ENCODE results near the gene FOXJ3.
A peak's percentile ranks its signal among the peaks of the same experiment; 100 is the strongest.
"Not testable (repeated sequence)": the region's sequence is repeated elsewhere in the genome, so short reads cannot be mapped to it uniquely, and the experiment has no call there.

FOXJ3 gene

DNA sequence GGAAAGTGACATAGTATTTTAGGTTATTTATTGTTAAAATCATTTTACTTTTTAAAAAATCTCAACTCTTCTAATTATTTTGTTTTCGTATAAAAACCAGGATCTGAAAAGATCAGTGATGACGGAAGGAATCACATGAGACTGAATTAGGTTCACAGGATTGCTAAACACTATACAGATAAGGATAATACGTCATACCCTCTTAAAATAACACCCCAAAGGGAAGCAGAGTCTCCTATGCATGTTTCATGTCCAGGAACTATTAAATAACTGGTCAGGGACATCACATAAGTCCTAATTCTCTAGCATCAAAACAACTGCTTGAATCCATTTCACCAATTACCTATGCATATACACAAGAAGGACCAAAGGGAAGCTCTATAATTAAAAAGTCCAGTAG lies 84.9 kb downstream of the FOXJ3 start:
- DNase-seq: no peak

DNA sequence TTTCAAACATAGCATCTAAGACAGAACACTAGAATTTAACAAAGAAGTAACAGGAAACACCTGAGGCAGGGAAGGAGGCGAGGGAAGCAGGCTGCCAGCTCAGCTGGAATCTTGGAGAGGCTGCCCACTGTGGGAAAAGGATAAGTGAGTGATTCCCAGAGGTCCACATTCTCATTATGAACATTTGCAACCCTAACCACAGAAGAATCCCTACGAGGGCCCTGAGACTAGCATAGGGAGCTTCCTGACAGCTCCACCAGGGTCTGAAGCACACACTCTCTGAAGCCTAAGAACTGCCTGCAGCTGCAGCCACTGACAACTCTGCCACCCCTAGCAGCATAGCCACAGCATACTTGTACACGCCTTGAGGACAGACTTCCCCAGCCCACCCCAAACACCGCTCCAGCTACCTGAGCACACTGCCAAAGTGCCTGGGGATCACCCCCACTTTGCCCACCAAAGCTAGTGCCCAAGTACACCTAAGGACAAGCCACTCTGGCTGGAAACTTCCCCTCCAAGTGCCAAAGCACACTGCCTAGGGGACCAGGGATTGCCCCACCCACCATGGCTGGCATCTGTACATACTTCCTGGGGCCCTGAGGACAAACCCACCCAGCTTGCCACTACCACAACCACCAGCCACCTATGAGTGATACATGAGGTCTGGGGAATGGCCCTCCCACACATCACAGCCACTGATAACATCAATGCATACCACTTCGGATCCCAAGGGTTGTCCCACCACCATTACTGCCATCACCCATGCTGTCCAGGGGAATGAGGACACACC lies 93.9 kb downstream of the FOXJ3 start:
- DNase-seq: no peak

GRCh38 chr1:42239555-42239954 lies 95.5 kb downstream of the FOXJ3 start:
- DNase-seq: no peak

DNA sequence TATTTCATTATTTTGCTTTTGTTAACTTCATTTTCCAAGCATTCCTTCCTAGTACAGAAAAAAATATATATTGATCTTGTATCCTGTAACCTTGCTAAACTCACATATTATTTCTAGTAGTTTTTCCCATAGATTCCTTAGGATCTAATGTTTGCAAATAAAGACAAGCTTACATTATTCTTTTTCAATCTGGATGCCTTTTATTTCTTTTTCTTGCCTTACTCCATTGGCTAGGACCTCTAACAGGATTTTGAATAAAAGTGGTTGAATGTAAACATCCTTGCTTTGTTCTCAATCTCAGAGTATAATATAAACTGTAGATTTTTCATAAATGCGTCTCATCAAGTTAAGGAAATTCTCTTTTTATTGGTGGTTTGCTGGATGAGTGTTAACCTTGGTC lies 96.0 kb downstream of the FOXJ3 start:
- DNase-seq: no peak

DNA sequence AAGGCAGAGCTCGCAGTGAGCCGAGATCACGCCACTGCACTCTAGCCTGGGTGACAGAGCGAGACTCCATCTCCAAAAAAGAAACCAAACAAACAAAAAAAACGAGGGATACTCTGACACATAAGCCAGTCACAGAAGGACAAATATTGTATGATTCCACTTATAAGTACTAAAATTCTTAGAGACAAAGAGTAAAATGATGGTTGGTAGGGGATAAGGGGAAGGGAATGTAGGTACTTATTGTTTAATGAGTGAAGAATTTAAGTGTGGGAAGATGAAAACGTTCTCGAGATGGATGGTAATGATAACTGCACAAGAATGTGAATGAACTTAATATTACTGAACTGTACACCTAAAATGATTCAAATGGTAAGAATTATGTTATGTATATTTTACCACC lies 103.8 kb downstream of the FOXJ3 start:
- no peak for DNase-seq

DNA sequence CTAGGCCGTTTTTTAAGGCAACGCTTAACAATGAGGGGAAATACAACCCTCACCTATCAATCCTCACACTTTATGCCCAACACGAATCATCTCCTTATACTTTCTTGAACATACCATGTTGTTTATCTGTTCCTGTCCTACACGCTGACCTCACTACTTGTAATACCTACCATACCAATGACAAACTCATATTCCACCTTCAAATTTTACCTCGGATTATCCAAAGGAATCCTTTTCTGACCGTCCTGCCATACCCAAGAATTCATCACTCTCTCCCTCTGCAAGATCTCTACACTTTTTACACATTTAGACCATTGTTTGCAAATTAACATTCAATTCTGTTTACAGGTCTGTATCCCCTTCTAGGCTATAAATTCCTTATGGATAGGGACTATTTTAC lies 106.1 kb downstream of the FOXJ3 start:
- no peak for DNase-seq

DNA sequence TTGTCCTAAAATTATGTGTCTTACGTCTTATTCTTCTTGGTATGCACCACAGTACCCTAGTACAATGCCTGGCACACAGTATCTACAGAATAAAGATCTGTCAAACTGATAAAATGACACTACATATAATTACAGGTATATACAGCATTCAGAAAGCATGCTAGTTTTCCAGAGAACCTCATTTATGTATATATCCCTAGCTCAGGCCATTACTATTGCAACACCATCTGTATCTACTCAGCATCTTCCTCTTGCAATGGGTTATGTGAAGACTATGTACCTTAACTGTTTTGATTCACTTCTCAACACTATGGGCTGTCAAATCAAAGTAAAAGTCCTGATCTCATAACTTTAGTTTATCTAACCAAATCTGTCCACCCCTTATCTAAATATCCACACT lies 112.0 kb downstream of the FOXJ3 start:
- DNase-seq: no peak

GRCh38 chr1:42221952-42222606 lies 113.0 kb downstream of the FOXJ3 start:
- no peak for DNase-seq

DNA sequence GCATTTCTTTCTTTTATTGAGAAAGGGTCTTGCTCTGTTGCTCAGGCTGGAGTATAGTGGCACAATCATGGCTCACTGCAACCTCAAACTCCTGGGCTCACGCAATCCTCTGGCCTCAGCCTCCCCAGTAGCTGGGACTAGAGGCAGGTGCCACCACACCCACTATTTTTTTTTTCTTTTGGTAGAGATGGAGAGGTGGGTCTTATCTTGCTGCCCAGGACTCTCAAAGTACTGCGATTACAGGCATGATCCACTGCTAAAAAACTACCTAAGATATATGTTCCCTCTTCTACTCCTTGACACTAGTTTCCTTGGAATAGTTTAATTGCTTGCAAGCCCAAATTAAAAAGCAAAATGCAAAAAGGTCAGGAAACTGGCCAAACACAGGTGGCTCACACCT lies 113.6 kb downstream of the FOXJ3 start:
- no peak for DNase-seq

DNA sequence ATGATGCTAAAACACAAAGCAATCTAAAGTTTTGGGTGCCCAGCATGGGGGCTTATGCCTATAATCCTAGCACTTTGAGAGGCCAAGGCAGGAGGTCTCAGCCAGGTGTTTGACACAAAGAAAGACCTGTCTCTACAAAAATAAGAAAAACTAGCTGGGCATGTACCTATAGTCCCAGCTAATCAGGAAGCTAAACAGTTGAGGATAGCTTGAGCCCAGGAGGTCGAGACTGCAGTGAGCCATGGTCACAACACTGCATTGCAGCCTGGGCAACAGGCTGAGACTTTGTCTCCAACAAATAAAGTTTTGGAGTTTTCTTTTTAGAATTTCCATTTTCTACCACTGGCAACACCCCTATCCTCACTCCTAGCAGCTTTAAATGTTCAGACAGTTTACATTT lies 115.4 kb downstream of the FOXJ3 start:
- no peak for DNase-seq

DNA sequence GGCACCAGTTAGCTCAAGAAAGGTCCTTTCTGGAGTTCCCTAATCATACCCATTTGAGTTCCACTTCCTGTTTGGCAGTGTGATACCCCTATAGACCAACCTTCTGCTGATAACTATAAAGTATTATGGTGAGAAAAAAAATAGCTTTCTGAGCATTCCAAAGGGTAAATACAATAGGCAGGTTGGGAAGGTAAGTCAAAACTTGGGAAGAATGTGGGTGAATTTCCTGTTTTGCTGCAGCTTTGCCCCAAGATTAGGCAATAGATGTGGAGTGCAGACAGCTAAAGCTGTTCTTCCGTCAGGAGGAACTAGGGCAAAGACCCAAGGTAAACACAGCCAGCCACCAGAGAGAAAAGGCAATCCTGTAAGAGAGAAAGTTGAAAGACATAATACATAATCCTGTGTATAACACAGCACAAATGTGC lies 120.6 kb downstream of the FOXJ3 start:
- peak; percentile 19 to 21 for DNase-seq

GRCh38 chr1:42211224-42211623 lies 123.8 kb downstream of the FOXJ3 start:
- no peak for DNase-seq

DNA sequence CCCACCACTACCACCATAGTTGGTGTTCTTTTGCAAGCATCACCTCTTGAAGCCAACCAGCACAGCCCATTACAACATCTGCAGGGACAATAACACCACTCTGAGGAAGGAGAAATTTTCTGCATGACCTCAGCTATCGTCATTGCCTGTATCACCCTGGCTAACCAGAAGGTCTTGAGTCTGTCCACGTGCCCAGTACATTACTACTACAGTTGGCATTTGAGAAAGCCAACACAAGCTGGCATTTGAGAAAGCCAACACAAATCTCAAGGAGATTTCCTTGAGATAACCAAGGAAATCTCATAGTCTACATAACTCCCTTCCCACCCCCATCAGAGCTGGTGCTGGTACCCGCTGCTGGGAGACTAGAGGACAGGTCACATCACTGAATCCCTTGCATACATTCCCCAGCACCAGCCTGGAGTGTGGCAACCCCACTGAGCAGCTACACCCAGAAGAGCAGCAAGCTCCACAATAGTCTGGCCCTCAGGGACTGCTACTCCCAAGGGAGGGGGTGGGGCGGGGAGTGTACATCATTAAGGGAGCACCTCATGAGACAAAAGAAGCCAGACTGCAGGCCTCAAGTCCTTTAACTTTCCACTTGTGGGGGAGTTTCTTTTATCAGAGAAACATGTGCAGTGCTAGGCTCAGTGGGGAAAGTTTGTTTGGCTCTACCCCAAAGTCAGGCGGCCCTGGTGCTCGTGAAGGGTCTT lies 124.5 kb downstream of the FOXJ3 start:
- DNase-seq: no peak

DNA sequence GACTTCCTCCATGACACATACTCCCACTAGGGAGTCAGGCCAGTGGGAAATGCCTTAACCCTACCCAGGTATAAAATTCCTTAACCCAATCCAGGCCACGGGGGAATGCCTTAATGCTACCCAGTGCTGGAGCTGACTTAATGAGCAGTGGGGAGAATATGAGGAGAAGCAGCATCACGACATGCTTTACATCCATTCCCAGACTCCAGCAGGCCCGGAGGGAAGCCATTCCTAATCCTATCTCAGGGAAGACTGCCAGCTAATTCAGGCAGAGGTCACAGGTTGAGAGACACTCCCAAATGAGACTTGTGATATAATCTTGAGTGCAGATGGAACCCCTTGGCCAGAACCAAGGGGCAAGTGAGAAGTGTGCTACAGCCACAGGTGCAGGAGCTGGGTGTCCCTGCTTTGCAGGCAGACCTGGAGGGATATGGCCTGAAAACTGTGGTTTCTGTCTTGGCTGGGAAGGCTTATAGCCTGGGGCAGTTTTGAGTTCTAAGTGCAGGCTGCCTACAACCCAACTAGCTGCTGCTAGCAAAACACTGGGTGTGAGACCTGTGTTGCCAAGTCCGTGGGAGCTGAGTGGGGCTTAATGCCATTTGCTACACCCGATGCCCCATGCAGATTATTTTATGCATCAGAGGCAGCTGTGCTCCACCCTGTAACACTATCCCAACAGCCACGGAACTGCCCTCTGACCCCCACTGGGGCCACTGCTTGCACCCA lies 125.3 kb downstream of the FOXJ3 start:
- DNase-seq: no peak

GRCh38 chr1:42206930-42207329 lies 128.1 kb downstream of the FOXJ3 start:
- not testable (repeated sequence) for DNase-seq

GRCh38 chr1:42206164-42206563 lies 128.9 kb downstream of the FOXJ3 start:
- DNase-seq: no peak

- DNase-seq: no peak
These were observed 133.0 kb downstream of the FOXJ3 start for GRCh38 chr1:42201986-42202385.

- DNase-seq: no peak
These were observed 136.8 kb downstream of the FOXJ3 start for GRCh38 chr1:42198251-42198650.

- no peak for DNase-seq
These were observed 139.2 kb downstream of the FOXJ3 start for GRCh38 chr1:42195841-42196240.

GRCh38 chr1:42192106-42192505 lies 142.9 kb downstream of the FOXJ3 start:
- no peak for DNase-seq

DNA sequence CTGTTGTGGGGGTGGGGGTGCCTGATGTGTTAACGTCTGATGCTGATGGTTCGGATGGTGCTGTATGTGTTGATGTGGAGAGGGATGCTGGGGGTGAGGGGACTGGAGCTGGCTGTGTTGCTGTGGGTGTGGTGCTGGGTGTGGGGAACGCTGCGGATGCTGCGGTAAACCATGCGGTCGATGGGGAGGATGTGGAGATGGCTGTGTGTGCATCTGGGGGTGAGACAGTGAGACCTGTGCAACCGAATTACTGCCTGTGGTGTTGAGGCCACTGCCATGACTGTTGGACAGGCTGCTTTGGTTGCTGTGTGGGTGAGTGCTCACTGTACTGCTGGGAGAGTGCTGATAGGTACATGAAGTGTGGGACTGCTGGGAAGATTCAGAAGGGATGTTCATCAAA lies 143.7 kb downstream of the FOXJ3 start:
- no peak for DNase-seq

DNA sequence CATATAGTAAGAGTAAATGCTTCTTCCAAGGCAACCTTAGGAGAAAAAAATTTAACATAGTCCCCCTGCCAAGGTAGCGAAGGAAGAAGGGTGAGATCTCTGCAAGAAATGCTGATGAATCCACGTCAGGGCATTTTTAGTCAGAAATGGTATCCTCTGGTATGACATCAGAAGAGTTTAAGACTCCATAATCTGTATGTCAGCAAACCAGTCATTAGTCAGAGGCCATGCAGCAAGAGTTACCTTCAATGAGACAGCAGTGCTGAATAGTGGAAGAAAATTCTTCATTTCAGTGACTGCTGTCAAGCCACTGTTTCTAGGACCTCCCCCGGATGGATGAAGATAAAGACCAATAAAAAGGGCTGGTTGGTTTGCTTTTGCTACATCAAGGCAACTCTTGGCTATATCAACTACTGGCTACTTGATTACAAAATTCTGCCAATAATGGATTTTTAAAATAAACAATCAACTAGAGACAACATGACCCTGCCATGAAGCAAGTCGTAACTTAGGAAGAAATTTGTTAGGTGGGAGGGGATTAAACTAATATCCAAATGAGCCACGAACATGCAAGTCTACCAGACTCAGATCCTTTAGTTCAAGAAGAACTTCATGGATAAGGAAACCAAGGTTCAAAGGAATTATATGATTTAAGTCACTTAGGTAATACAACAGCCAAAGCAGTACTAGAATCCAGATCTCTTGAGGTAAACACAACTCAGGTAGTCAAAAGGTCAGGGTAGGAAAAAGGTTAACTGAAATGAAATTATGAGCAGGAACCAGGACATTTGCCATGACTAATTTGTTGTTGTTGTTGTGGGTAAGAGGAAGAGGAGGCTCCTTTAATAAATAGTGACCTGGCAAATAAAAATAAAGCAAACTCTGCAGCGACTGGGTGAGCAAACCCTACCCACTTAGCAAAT lies 144.8 kb downstream of the FOXJ3 start:
- DNase-seq: no peak
